ENCODE measurements around the gene ALPG. TPM values are rescaled to one million over a fixed set of nuclear protein-coding genes. Genes with fewer than 3 reads are reported as not detected.
"Not testable (repeated sequence)": the region's sequence is repeated elsewhere in the genome, so short reads cannot be mapped to it uniquely, and the experiment has no call there.

Gene ALPG
- total and polyA plus RNA-seq, 2 of the 13 experiments (the other 11 are each of a cell fraction or from before 2014, with no cell fraction given), result not detected

DNA sequence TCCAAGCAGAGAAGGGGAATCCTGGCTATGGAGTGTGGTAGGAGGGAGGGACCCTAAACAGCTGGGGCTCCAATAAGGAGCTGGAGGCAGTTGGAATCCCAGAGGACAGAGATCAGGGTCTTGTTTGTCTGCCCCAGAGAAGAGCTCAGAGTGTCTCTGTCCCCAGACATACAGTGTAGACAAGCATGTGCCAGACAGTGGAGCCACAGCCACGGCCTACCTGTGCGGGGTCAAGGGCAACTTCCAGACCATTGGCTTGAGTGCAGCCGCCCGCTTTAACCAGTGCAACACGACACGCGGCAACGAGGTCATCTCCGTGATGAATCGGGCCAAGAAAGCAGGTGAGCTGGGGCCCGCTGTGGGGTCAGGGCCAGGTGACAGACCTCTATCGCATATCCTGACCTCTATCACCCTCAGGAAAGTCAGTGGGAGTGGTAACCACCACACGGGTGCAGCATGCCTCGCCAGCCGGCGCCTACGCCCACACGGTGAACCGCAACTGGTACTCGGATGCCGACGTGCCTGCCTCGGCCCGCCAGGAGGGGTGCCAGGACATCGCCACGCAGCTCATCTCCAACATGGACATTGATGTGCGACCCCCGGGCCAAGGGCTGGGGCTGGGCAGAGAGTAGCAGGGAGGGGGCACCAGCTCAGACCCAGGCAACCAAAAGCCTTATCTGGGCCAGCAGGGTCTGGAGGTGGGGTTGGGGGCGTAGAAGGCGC is 945 bp downstream of the ALPG start:
- POLR2A ChIA-PET; in situ Hi-C loops (cut with HindIII; ENCODE audit: extremely low pct_ligation_motif_present, low pct_unique_long_range_greater_than_20kb); H3K9me3 ChIP-seq (ENCODE audit: low read length); H3K36me3 ChIP-seq (replicated peaks in 1 of 2; ENCODE audit: control insufficient read depth in 1 of 2, insufficient read depth in 2 of 2, low read length in 2 of 2); H3K79me2 ChIP-seq (ENCODE audit: insufficient read depth, low read length); H4K20me1 ChIP-seq (ENCODE audit: insufficient read depth, low read length); H3K4me3 ChIP-seq (replicated peaks in 1 of 3; ENCODE audit: insufficient read depth in 1 of 3, low read depth in 2 of 3, low read length in 3 of 3); BruUV-seq (replicated peaks); H3K27ac ChIP-seq (ENCODE audit: extremely low read length, insufficient read depth, low read length); DNase-seq (ENCODE audit: low spot score); H2AFZ ChIP-seq (ENCODE audit: low read length); H3K9ac ChIP-seq (ENCODE audit: insufficient read depth, low read depth, low read length); H3K4me2 ChIP-seq (ENCODE audit: low read depth, low read length); intact Hi-C loops (cut with micrococcal nuclease; ENCODE audit: unreplicated experiment); CTCF ChIA-PET (ENCODE audit: low intra/inter-chr PET ratio, low total read pairs): not testable (repeated sequence)
- ATAC-seq, result peak; percentile 60
- TF ChIP-seq RXRA (CRISPR knock-in tag; IDR thresholded peaks at IDR 0.05), result 0 out of 2 replicates have a peak, but pooled peaks have one; percentile 12
- 0 out of 2 replicates have a peak, but pooled peaks have one; percentile 31 for TF ChIP-seq RARA (CRISPR knock-in tag; IDR thresholded peaks at IDR 0.05)
- 0 out of 2 replicates have a peak, but pooled peaks have one; percentile 2 for TF ChIP-seq ZNF776 (CRISPR knock-in tag; IDR thresholded peaks at IDR 0.05)
- TF ChIP-seq SKI (IDR thresholded peaks at IDR 0.05; ENCODE audit: partially characterized antibody), result peak; percentile 73
- peak; percentile 30 for FAIRE-seq
- 55% methylated on average over 13 of the region's 30 CpGs for WGBS (ENCODE audit: low lambda C conversion rate)
- H3K27me3 ChIP-seq (ENCODE audit: control insufficient read depth in 1 of 2, insufficient read depth in 2 of 2, low read length in 2 of 2), result peaks cover 0 to 11% of the 10 kb centered on the region in 2 experiments; a peak in 4 of 5 replicates
- H3K4me1 ChIP-seq (ENCODE audit: insufficient read depth, low read length), result peaks cover 11% of the 10 kb centered on the region

DNA sequence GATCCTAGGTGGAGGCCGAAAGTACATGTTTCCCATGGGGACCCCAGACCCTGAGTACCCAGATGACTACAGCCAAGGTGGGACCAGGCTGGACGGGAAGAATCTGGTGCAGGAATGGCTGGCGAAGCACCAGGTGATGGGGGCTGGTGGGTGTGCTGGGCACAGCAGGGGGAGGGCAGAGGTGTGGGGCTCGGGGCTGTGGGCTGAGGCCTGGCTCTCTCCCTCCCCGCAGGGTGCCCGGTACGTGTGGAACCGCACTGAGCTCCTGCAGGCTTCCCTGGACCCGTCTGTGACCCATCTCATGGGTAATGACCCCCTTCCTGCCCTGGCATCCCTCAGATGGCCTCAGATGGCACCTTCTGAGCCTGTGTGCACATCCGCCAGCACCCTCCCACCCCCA is 1.6 kb downstream of the ALPG start:
- FAIRE-seq; H3K27ac ChIP-seq (ENCODE audit: extremely low read length, insufficient read depth, low read length); H3K4me3 ChIP-seq (replicated peaks in 1 of 3; ENCODE audit: insufficient read depth in 1 of 3, low read depth in 2 of 3, low read length in 3 of 3); POLR2A ChIA-PET; in situ Hi-C loops (cut with HindIII; ENCODE audit: extremely low pct_ligation_motif_present, low pct_unique_long_range_greater_than_20kb); H2AFZ ChIP-seq (ENCODE audit: low read length); H3K79me2 ChIP-seq (ENCODE audit: insufficient read depth, low read length); H3K9me3 ChIP-seq (ENCODE audit: low read length); H3K36me3 ChIP-seq (replicated peaks in 1 of 2; ENCODE audit: control insufficient read depth in 1 of 2, insufficient read depth in 2 of 2, low read length in 2 of 2); H3K4me2 ChIP-seq (ENCODE audit: low read depth, low read length); DNase-seq (ENCODE audit: low spot score); intact Hi-C loops (cut with micrococcal nuclease; ENCODE audit: unreplicated experiment); H3K9ac ChIP-seq (ENCODE audit: insufficient read depth, low read depth, low read length); H4K20me1 ChIP-seq (ENCODE audit: insufficient read depth, low read length); CTCF ChIA-PET (ENCODE audit: low intra/inter-chr PET ratio, low total read pairs); BruUV-seq (replicated peaks); ATAC-seq: not testable (repeated sequence)
- Histone ChIP-seq H3K4me1 (ENCODE audit: insufficient read depth, low read length) (peaks cover 11% of the 10 kb centered on the region), H3K27me3 (ENCODE audit: control insufficient read depth in 1 of 2, insufficient read depth in 2 of 2, low read length in 2 of 2) (peaks cover 0 to 18% of the 10 kb centered on the region in 2 experiments)
- WGBS (ENCODE audit: low lambda C conversion rate), result 53% methylated on average over 5 of the region's 10 CpGs

DNA sequence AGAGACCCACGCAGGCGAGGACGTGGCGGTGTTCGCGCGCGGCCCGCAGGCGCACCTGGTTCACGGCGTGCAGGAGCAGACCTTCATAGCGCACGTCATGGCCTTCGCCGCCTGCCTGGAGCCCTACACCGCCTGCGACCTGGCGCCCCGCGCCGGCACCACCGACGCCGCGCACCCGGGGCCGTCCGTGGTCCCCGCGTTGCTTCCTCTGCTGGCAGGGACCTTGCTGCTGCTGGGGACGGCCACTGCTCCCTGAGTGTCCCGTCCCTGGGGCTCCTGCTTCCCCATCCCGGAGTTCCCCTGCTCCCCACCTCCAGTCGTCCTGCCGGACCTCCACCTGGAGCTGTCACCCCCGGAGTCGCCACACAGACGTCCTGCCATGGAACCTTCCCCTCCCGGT is 3.0 kb downstream of the ALPG start:
- intact Hi-C loops (cut with micrococcal nuclease; ENCODE audit: unreplicated experiment); DNase-seq (ENCODE audit: low spot score); H3K4me3 ChIP-seq (replicated peaks in 1 of 3; ENCODE audit: insufficient read depth in 1 of 3, low read depth in 2 of 3, low read length in 3 of 3); CTCF ChIA-PET (ENCODE audit: low intra/inter-chr PET ratio, low total read pairs); POLR2A ChIA-PET; H2AFZ ChIP-seq (ENCODE audit: low read length); H3K9me3 ChIP-seq (ENCODE audit: low read length); in situ Hi-C loops (cut with HindIII; ENCODE audit: extremely low pct_ligation_motif_present, low pct_unique_long_range_greater_than_20kb); H3K9ac ChIP-seq (ENCODE audit: insufficient read depth, low read depth, low read length); H3K27ac ChIP-seq (ENCODE audit: extremely low read length, insufficient read depth, low read length); BruUV-seq (replicated peaks); H3K79me2 ChIP-seq (ENCODE audit: insufficient read depth, low read length); H4K20me1 ChIP-seq (ENCODE audit: insufficient read depth, low read length); FAIRE-seq; H3K4me2 ChIP-seq (ENCODE audit: low read depth, low read length); ATAC-seq; H3K36me3 ChIP-seq (replicated peaks in 1 of 2; ENCODE audit: control insufficient read depth in 1 of 2, insufficient read depth in 2 of 2, low read length in 2 of 2): not testable (repeated sequence)
- WGBS (ENCODE audit: low lambda C conversion rate), result 26% methylated on average over 8 of the region's 40 CpGs
- H3K4me1 ChIP-seq (ENCODE audit: insufficient read depth, low read length), result peaks cover 11% of the 10 kb centered on the region
- peaks cover 0 to 24% of the 10 kb centered on the region in 2 experiments for H3K27me3 ChIP-seq (ENCODE audit: control insufficient read depth in 1 of 2, insufficient read depth in 2 of 2, low read length in 2 of 2)

Measured in HepG2 (cell line).